ENCODE results near the gene TYSND1.

TYSND1 gene

GRCh38 chr10:70117646-70118045 is 28.9 kb downstream of the TYSND1 start:
- Histone ChIP-seq H2BK5ac (ENCODE audit: low read depth, low read length, poor library complexity) (no peak overlapping the region), H3K9me3 (ENCODE audit: insufficient read depth, low read depth, low read length) (peaks cover 3% of the 10 kb centered on the region), H3K4me2 (ENCODE audit: low read length) (no peak overlapping the region), H2BK120ac (ENCODE audit: insufficient read depth, low read length, poor library complexity) (no peak overlapping the region), H4K91ac (ENCODE audit: low read depth, low read length) (no peak overlapping the region), H3K9ac (ENCODE audit: low read length) (no peak overlapping the region), H2BK12ac (ENCODE audit: low read length) (no peak overlapping the region), H2AFZ (ENCODE audit: insufficient read depth, low read length, poor library complexity) (no peak overlapping the region), H3K27me3 (ENCODE audit: insufficient read depth, low read length) (no peaks in the 10 kb centered on the region), H3K18ac (ENCODE audit: low read length) (no peak overlapping the region), H3K27ac (ENCODE audit: low read depth, low read length) (no peak overlapping the region), H2AK5ac (ENCODE audit: low read length) (no peak overlapping the region), H3K79me1 (ENCODE audit: low read length) (no peaks in the 10 kb centered on the region), H3K4me3 (ENCODE audit: low read depth, low read length) (no peak overlapping the region), H3K23ac (ENCODE audit: low read length) (no peak overlapping the region), H4K12ac (ENCODE audit: low read depth, low read length) (no peak overlapping the region), H3K4me1 (ENCODE audit: control insufficient read depth in 1 of 2, insufficient read depth in 2 of 2, low read length in 2 of 2) (peaks cover 0 to 5% of the 10 kb centered on the region in 2 experiments), H4K8ac (ENCODE audit: low read depth, low read length) (no peak overlapping the region), H3K14ac (ENCODE audit: low read length) (no peak overlapping the region), H3K79me2 (ENCODE audit: control insufficient read depth, insufficient read depth, low read length, poor library complexity) (no peaks in the 10 kb centered on the region), H3K4ac (ENCODE audit: low read depth, low read length) (no peak overlapping the region), H3K36me3 (ENCODE audit: control insufficient read depth in 1 of 2, insufficient read depth in 2 of 2, low read length in 2 of 2) (no peaks in the 10 kb centered on the region)
- no peak for DNase-seq
- no CpG with 5 or more reads among the region's 10 CpGs for WGBS (ENCODE audit: extremely low coverage, insufficient coverage, insufficient read length)

- Histone ChIP-seq H3K79me2 (ENCODE audit: control insufficient read depth, insufficient read depth, low read length, poor library complexity) (no peaks in the 10 kb centered on the region), H2AFZ (ENCODE audit: insufficient read depth, low read length, poor library complexity) (no peak overlapping the region), H3K9ac (ENCODE audit: low read length) (peak overlapping the region; percentile 28), H3K4me3 (ENCODE audit: low read depth, low read length) (no peak overlapping the region), H3K36me3 (ENCODE audit: control insufficient read depth in 1 of 2, insufficient read depth in 2 of 2, low read length in 2 of 2) (peaks cover 3% of the 10 kb centered on the region in 2 experiments), H3K4me1 (ENCODE audit: control insufficient read depth in 1 of 2, insufficient read depth in 2 of 2, low read length in 2 of 2) (peaks cover 0 to 5% of the 10 kb centered on the region in 2 experiments), H3K27ac (ENCODE audit: low read depth, low read length) (no peak overlapping the region), H2AK5ac (ENCODE audit: low read length) (no peak overlapping the region), H3K18ac (ENCODE audit: low read length) (no peak overlapping the region), H4K12ac (ENCODE audit: low read depth, low read length) (no peak overlapping the region), H3K4ac (ENCODE audit: low read depth, low read length) (no peak overlapping the region), H4K91ac (ENCODE audit: low read depth, low read length) (no peak overlapping the region), H4K8ac (ENCODE audit: low read depth, low read length) (no peak overlapping the region), H3K9me3 (ENCODE audit: insufficient read depth, low read depth, low read length) (peaks cover 3% of the 10 kb centered on the region), H2BK120ac (ENCODE audit: insufficient read depth, low read length, poor library complexity) (no peak overlapping the region), H2BK5ac (ENCODE audit: low read depth, low read length, poor library complexity) (no peak overlapping the region), H3K79me1 (ENCODE audit: low read length) (no peaks in the 10 kb centered on the region), H3K14ac (ENCODE audit: low read length) (no peak overlapping the region), H3K4me2 (ENCODE audit: low read length) (no peak overlapping the region), H3K23ac (ENCODE audit: low read length) (no peak overlapping the region), H2BK12ac (ENCODE audit: low read length) (no peak overlapping the region), H3K27me3 (ENCODE audit: insufficient read depth, low read length) (no peaks in the 10 kb centered on the region)
- peak; percentile 30 to 82 for DNase-seq
- WGBS (ENCODE audit: extremely low coverage, insufficient coverage, insufficient read length): no CpG with 5 or more reads among the region's 12 CpGs
Observed at GRCh38 chr10:70115948-70116682, 30.4 kb downstream of the TYSND1 start.

- H3K27ac ChIP-seq (ENCODE audit: low read depth, low read length): no peak overlapping the region
- H4K91ac ChIP-seq (ENCODE audit: low read depth, low read length): no peak overlapping the region
- H3K4me2 ChIP-seq (ENCODE audit: low read length): no peak overlapping the region
- no peaks in the 10 kb centered on the region for H3K4me1 ChIP-seq (ENCODE audit: control insufficient read depth in 1 of 2, insufficient read depth in 2 of 2, low read length in 2 of 2)
- no peak overlapping the region for H3K4me3 ChIP-seq (ENCODE audit: low read depth, low read length)
- H2AFZ ChIP-seq (ENCODE audit: insufficient read depth, low read length, poor library complexity): no peak overlapping the region
- H3K23ac ChIP-seq (ENCODE audit: low read length): no peak overlapping the region
- no peak overlapping the region for H3K14ac ChIP-seq (ENCODE audit: low read length)
- no peak overlapping the region for H2BK12ac ChIP-seq (ENCODE audit: low read length)
- no CpG with 5 or more reads among the region's 15 CpGs for WGBS (ENCODE audit: extremely low coverage, insufficient coverage, insufficient read length)
- H3K9me3 ChIP-seq (ENCODE audit: insufficient read depth, low read depth, low read length): peaks cover 3% of the 10 kb centered on the region
- no peak overlapping the region for H3K9ac ChIP-seq (ENCODE audit: low read length)
- peaks cover 3% of the 10 kb centered on the region in 2 experiments for H3K36me3 ChIP-seq (ENCODE audit: control insufficient read depth in 1 of 2, insufficient read depth in 2 of 2, low read length in 2 of 2)
- DNase-seq: no peak
- H3K79me2 ChIP-seq (ENCODE audit: control insufficient read depth, insufficient read depth, low read length, poor library complexity): no peaks in the 10 kb centered on the region
- H2BK120ac ChIP-seq (ENCODE audit: insufficient read depth, low read length, poor library complexity): no peak overlapping the region
- no peak overlapping the region for H3K4ac ChIP-seq (ENCODE audit: low read depth, low read length)
- H4K12ac ChIP-seq (ENCODE audit: low read depth, low read length): no peak overlapping the region
- no peaks in the 10 kb centered on the region for H3K27me3 ChIP-seq (ENCODE audit: insufficient read depth, low read length)
- H3K18ac ChIP-seq (ENCODE audit: low read length): no peak overlapping the region
- H2AK5ac ChIP-seq (ENCODE audit: low read length): no peak overlapping the region
- H2BK5ac ChIP-seq (ENCODE audit: low read depth, low read length, poor library complexity): no peak overlapping the region
- no peak overlapping the region for H4K8ac ChIP-seq (ENCODE audit: low read depth, low read length)
- H3K79me1 ChIP-seq (ENCODE audit: low read length): no peaks in the 10 kb centered on the region
Observed at GRCh38 chr10:70114902-70115301, 31.6 kb downstream of the TYSND1 start.

- Histone ChIP-seq H4K91ac (ENCODE audit: low read depth, low read length) (no peak overlapping the region), H3K14ac (ENCODE audit: low read length) (no peak overlapping the region), H3K9me3 (ENCODE audit: insufficient read depth, low read depth, low read length) (no peaks in the 10 kb centered on the region), H3K79me1 (ENCODE audit: low read length) (no peaks in the 10 kb centered on the region), H3K27ac (ENCODE audit: low read depth, low read length) (no peak overlapping the region), H3K27me3 (ENCODE audit: insufficient read depth, low read length) (no peaks in the 10 kb centered on the region), H3K18ac (ENCODE audit: low read length) (no peak overlapping the region), H3K4me3 (ENCODE audit: low read depth, low read length) (no peak overlapping the region), H4K12ac (ENCODE audit: low read depth, low read length) (no peak overlapping the region), H2BK120ac (ENCODE audit: insufficient read depth, low read length, poor library complexity) (no peak overlapping the region), H3K9ac (ENCODE audit: low read length) (no peak overlapping the region), H3K4ac (ENCODE audit: low read depth, low read length) (no peak overlapping the region), H3K79me2 (ENCODE audit: control insufficient read depth, insufficient read depth, low read length, poor library complexity) (no peaks in the 10 kb centered on the region), H3K4me1 (ENCODE audit: control insufficient read depth in 1 of 2, insufficient read depth in 2 of 2, low read length in 2 of 2) (no peaks in the 10 kb centered on the region), H2BK12ac (ENCODE audit: low read length) (no peak overlapping the region), H2BK5ac (ENCODE audit: low read depth, low read length, poor library complexity) (no peak overlapping the region), H2AK5ac (ENCODE audit: low read length) (no peak overlapping the region), H2AFZ (ENCODE audit: insufficient read depth, low read length, poor library complexity) (no peak overlapping the region), H3K4me2 (ENCODE audit: low read length) (no peak overlapping the region), H3K36me3 (ENCODE audit: control insufficient read depth in 1 of 2, insufficient read depth in 2 of 2, low read length in 2 of 2) (peaks cover 3% of the 10 kb centered on the region in 2 experiments), H4K8ac (ENCODE audit: low read depth, low read length) (no peak overlapping the region), H3K23ac (ENCODE audit: low read length) (no peak overlapping the region)
- no CpG with 5 or more reads among the region's 8 CpGs for WGBS (ENCODE audit: extremely low coverage, insufficient coverage, insufficient read length)
- DNase-seq: no peak
Observed at GRCh38 chr10:70112071-70112470, 34.4 kb downstream of the TYSND1 start.
